ENCODE measurements around the gene NSD2. TPM values are rescaled to one million over a fixed set of nuclear protein-coding genes. Genes with fewer than 3 reads are reported as not detected.
"Not testable (repeated sequence)": the region's sequence is repeated elsewhere in the genome, so short reads cannot be mapped to it uniquely, and the experiment has no call there.

The NSD2 gene
- total RNA-seq, 2 donors from 2014 or later = 18.8 to 35.4 TPM

- no peak for ATAC-seq (ENCODE audit: insufficient number of reproducible peaks, low FRiP score, low read depth)
- TF ChIP-seq CTCF (IDR thresholded peaks at IDR 0.05) = no peak
- peaks cover 51% of the 10 kb centered on the region for H3K36me3 ChIP-seq
These were observed 39.9 kb upstream of the NSD2 start for GRCh38 chr4:1831331-1831730.

GRCh38 chr4:1832690-1833089 lies 38.5 kb upstream of the NSD2 start:
- no peaks in the 10 kb centered on the region for H3K9me3 ChIP-seq
- no peak for ATAC-seq (ENCODE audit: insufficient number of reproducible peaks, low FRiP score, low read depth)
- H3K27ac ChIP-seq = no peak overlapping the region
- no peak for DNase-seq (ENCODE audit: low spot score)
- TF ChIP-seq CTCF (IDR thresholded peaks at IDR 0.05) = no peak
- H3K27me3 ChIP-seq (replicated peaks; ENCODE audit: insufficient read depth) = no peaks in the 10 kb centered on the region
- peaks cover 51% of the 10 kb centered on the region for H3K36me3 ChIP-seq
- no peak overlapping the region for H3K4me3 ChIP-seq
- H3K4me1 ChIP-seq (ENCODE audit: control insufficient read depth in 1 of 2, low read depth in 2 of 2) = no peaks in the 10 kb centered on the region

More at GRCh38 chr4:1831331-1831730, 39.9 kb upstream of the NSD2 start:
- Histone ChIP-seq H3K4me1 (ENCODE audit: control insufficient read depth in 1 of 2, low read depth in 2 of 2) (no peaks in the 10 kb centered on the region), H3K9me3 (no peaks in the 10 kb centered on the region), H3K27ac (no peak overlapping the region), H3K27me3 (replicated peaks; ENCODE audit: insufficient read depth) (no peaks in the 10 kb centered on the region), H3K4me3 (no peak overlapping the region)
- DNase-seq (ENCODE audit: low spot score) = no peak

- no peak overlapping the region for H3K27ac ChIP-seq
- H3K9me3 ChIP-seq = no peaks in the 10 kb centered on the region
- ATAC-seq (ENCODE audit: insufficient number of reproducible peaks, low FRiP score, low read depth) (no peak), DNase-seq (ENCODE audit: low spot score) (no peak)
- peaks cover 51% of the 10 kb centered on the region for H3K36me3 ChIP-seq
- H3K4me1 ChIP-seq (ENCODE audit: control insufficient read depth in 1 of 2, low read depth in 2 of 2) = no peaks in the 10 kb centered on the region
- H3K27me3 ChIP-seq (replicated peaks; ENCODE audit: insufficient read depth) = no peaks in the 10 kb centered on the region
- no peak overlapping the region for H3K4me3 ChIP-seq
- TF ChIP-seq CTCF (IDR thresholded peaks at IDR 0.05) = no peak
These were observed 37.7 kb upstream of the NSD2 start for GRCh38 chr4:1833307-1834046.

GRCh38 chr4:1834047-1834775 lies 37.0 kb upstream of the NSD2 start:
- Histone ChIP-seq H3K36me3 (peaks cover 51% of the 10 kb centered on the region), H3K9me3 (no peaks in the 10 kb centered on the region), H3K27me3 (replicated peaks; ENCODE audit: insufficient read depth) (no peaks in the 10 kb centered on the region), H3K4me1 (ENCODE audit: control insufficient read depth in 1 of 2, low read depth in 2 of 2) (no peaks in the 10 kb centered on the region), H3K4me3 (no peak overlapping the region), H3K27ac (no peak overlapping the region)
- DNase-seq (ENCODE audit: low spot score) (no peak), ATAC-seq (ENCODE audit: insufficient number of reproducible peaks, low FRiP score, low read depth) (no peak)
- no peak for TF ChIP-seq CTCF (IDR thresholded peaks at IDR 0.05)

GRCh38 chr4:1835836-1836235 lies 35.4 kb upstream of the NSD2 start:
- H3K27ac ChIP-seq; DNase-seq (ENCODE audit: low spot score); H3K9me3 ChIP-seq; H3K4me1 ChIP-seq (ENCODE audit: control insufficient read depth in 1 of 2, low read depth in 2 of 2); ATAC-seq (ENCODE audit: insufficient number of reproducible peaks, low FRiP score, low read depth); H3K27me3 ChIP-seq (replicated peaks; ENCODE audit: insufficient read depth); H3K4me3 ChIP-seq: not testable (repeated sequence)
- H3K36me3 ChIP-seq = peaks cover 58% of the 10 kb centered on the region
